Loucy (cell line): ENCODE results near the gene LRRC14B.

ENCODE experiments used
- CTCF ChIP-seq: fragments of 200-600 bp; sonication (generic); conservative IDR thresholded peaks from 2 replicates; pipeline ENCODE4 v1.5.1; 2014; ENCODE audit warnings: mild to moderate bottlenecking, antibody characterized with exemption, low read length
- EZH2phosphoT487 ChIP-seq: fragments of 200-600 bp; IDR thresholded peaks from 2 replicates; pipeline ENCODE4 v1.6.1; 2018; ENCODE audit warnings: antibody characterized with exemption, mild to moderate bottlenecking, moderate library complexity, borderline replicate concordance

GRCh38 chr5:181566-181965, 9.7 kb upstream of the LRRC14B start:
- TF ChIP-seq CTCF (no peak), EZH2phosphoT487 (no peak)
